GM18951 (cell line): ENCODE measurements around the gene C2CD3.

ENCODE experiments used
- POLR2A ChIP-seq: IDR thresholded peaks from 4 replicates; pipeline ENCODE4 v1.6.1; 2011; ENCODE audit warnings: mild to moderate bottlenecking; ENCODE audit not compliant: insufficient read length, insufficient read depth; ENCODE audit errors: extremely low read depth
- in situ Hi-C: fragments of 300-500 bp; cut with MboI; formaldehyde crosslinking; loops from one replicate; pipeline ENCODE4 v1.12.0; 2022; ENCODE audit warnings: low sequenced_read_pairs, mixed read lengths, inconsistent platforms; ENCODE audit not compliant: unreplicated experiment

The C2CD3 gene

GRCh38 chr11:74170694-74171629 is at the start of gene C2CD3, which contains the start of gene PPME1:
TSS of gene C2CD3 (minus strand) at chr11:74171002. CDS start at chr11:74170792, 210 bp downstream.
TSS of gene PPME1 (plus strand) at chr11:74171289. CDS start at chr11:74171422, 133 bp downstream.
- peak; percentile 84 for TF ChIP-seq POLR2A
- in situ Hi-C loops: no loop called here

GRCh38 chr11:74220376-74220775 is 49.6 kb upstream of the C2CD3 start:
- TF ChIP-seq POLR2A: no peak
- in situ Hi-C loops: no loop called here

GRCh38 chr11:74212533-74212932 is 41.7 kb upstream of the C2CD3 start:
- no peak for TF ChIP-seq POLR2A
- in situ Hi-C loops: no loop called here

GRCh38 chr11:74208507-74208906 is 37.7 kb upstream of the C2CD3 start:
- in situ Hi-C loops: no loop called here
- no peak for TF ChIP-seq POLR2A

GRCh38 chr11:74206746-74207145 is 35.9 kb upstream of the C2CD3 start:
- TF ChIP-seq POLR2A: no peak
- in situ Hi-C loops: no loop called here

GRCh38 chr11:74205181-74205580 is 34.4 kb upstream of the C2CD3 start:
- TF ChIP-seq POLR2A: no peak
- in situ Hi-C loops: no loop called here

GRCh38 chr11:74204701-74205100 is 33.9 kb upstream of the C2CD3 start:
- in situ Hi-C loops: no loop called here
- no peak for TF ChIP-seq POLR2A

GRCh38 chr11:74203966-74204365 is 33.2 kb upstream of the C2CD3 start:
- in situ Hi-C loops: no loop called here
- TF ChIP-seq POLR2A: no peak

GRCh38 chr11:74196781-74197486 is 26.1 kb upstream of the C2CD3 start:
- in situ Hi-C loops: no loop called here
- no peak for TF ChIP-seq POLR2A

GRCh38 chr11:74195828-74196227 is 25.0 kb upstream of the C2CD3 start:
- in situ Hi-C loops: no loop called here
- TF ChIP-seq POLR2A: no peak

- no peak for TF ChIP-seq POLR2A
- in situ Hi-C loops: no loop called here
Measured at GRCh38 chr11:74185695-74186094, 14.9 kb upstream of the C2CD3 start.

- no peak for TF ChIP-seq POLR2A
- in situ Hi-C loops: no loop called here
Measured at GRCh38 chr11:74185285-74185684, 14.5 kb upstream of the C2CD3 start.

- no peak for TF ChIP-seq POLR2A
- in situ Hi-C loops: no loop called here
Measured at GRCh38 chr11:74182635-74183034, 11.8 kb upstream of the C2CD3 start.
